ENCODE data around the gene NANOS1. TPM values are rescaled to one million over a fixed set of nuclear protein-coding genes. Genes with fewer than 3 reads are reported as not detected.
A peak's percentile ranks its signal among the peaks of the same experiment; 100 is the strongest.
"Not testable (repeated sequence)": the region's sequence is repeated elsewhere in the genome, so short reads cannot be mapped to it uniquely, and the experiment has no call there.

Gene NANOS1
- total RNA-seq, 1 donor from 2014 or later, result 5.3 TPM

DNA sequence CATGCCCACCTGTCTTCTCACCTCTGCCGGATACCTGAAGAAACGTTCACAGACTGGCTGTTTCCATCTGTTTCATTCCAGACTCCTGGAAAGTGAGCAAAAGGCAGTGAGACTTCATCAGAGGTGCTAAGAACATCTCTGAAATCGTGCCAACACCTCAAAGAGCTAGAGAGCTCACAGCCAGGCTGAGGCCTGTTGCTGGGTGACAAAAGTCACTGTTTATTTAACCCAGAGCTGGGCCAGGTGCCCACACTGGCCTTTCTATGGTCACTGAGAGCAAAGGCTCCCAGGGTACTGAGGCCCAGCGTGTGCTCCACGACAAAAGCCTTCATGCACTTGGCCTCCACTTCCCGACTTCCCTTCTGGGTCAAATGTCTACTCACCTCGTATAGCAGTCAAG, 3.7 kb upstream of the NANOS1 start:
- no peaks in the 10 kb centered on the region for H3K36me3 ChIP-seq
- peak overlapping the region in 1 of 2 donors; percentile 20 for H3K4me3 ChIP-seq
- no peaks in the 10 kb centered on the region for H3K27me3 ChIP-seq
- no peaks in the 10 kb centered on the region for H3K9me3 ChIP-seq
- no peak for DNase-seq (ENCODE audit: low spot score in 2 of 2)
- intact Hi-C loops (cut with DNase I), result loop anchor here (2.0 to 10.0 kb wide), 4 partner anchors 19 to 1581 kb away; partner anchors contain the start of gene MCMBP
- peak overlapping the region; percentile 80 to 92 for H3K27ac ChIP-seq
- no peak for TF ChIP-seq CTCF (IDR thresholded peaks at IDR 0.05)
- peaks cover 23 to 35% of the 10 kb centered on the region in 2 donors for H3K4me1 ChIP-seq

- TF ChIP-seq CTCF (IDR thresholded peaks at IDR 0.05), result no peak
- peak overlapping the region; percentile 80 to 92 for H3K27ac ChIP-seq
These were observed 3.0 kb upstream of the NANOS1 start for GRCh38 chr10:119026301-119027110.

DNA sequence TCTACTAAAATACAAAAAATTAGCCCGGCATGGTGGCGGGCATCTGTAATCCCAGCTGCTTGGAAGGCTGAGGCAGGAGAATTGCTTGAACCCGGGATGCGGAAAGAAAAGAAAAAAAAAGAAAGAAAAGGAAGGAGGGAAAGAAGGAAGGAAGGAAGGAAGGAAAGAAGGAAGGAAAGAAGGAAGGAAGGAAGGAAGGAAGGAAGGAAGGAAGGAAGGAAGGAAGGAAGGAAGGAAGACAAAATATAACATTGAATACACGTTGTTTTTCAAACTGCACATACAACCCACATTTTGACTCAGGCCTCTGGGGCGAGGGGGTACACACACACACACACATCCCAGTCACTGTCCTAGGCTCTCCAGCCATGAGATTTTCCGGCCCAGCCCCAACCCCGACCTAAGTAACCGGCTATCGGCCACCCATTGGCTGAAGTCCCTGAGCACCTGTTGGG, 1.0 kb upstream of the NANOS1 start:
- peak overlapping the region; percentile 80 to 92 for H3K27ac ChIP-seq
- H3K9me3 ChIP-seq; H3K27me3 ChIP-seq; DNase-seq (ENCODE audit: low spot score in 2 of 2); H3K36me3 ChIP-seq: not testable (repeated sequence)
- peaks cover 23 to 34% of the 10 kb centered on the region in 2 donors for H3K4me1 ChIP-seq
- intact Hi-C loops (cut with DNase I), result loop anchor here (2.0 to 10.0 kb wide), 5 partner anchors 52 to 1584 kb away; partner anchors contain the start of genes CACUL1, EIF3A and MCMBP
- peak overlapping the region; percentile 73 to 88 for H3K4me3 ChIP-seq

More at GRCh38 chr10:119026301-119027110, 3.0 kb upstream of the NANOS1 start:
- intact Hi-C loops (cut with DNase I), result loop anchor here (2.0 to 10.0 kb wide), 4 partner anchors 20 to 1582 kb away; partner anchors contain the start of gene MCMBP
- Histone ChIP-seq H3K4me3 (peak overlapping the region in 1 of 2 donors; percentile 20), H3K4me1 (peaks cover 23 to 40% of the 10 kb centered on the region in 2 donors), H3K36me3 (no peaks in the 10 kb centered on the region), H3K9me3 (no peaks in the 10 kb centered on the region), H3K27me3 (no peaks in the 10 kb centered on the region)
- no peak for DNase-seq (ENCODE audit: low spot score in 2 of 2)

- TF ChIP-seq CTCF (IDR thresholded peaks at IDR 0.05), result peak in 2 of 3 experiments; percentile 27 to 30
- Histone ChIP-seq H3K27me3 (no peaks in the 10 kb centered on the region), H3K36me3 (peaks cover under 1 to 9% of the 10 kb centered on the region in 2 donors), H3K4me1 (peaks cover 20 to 30% of the 10 kb centered on the region in 2 donors), H3K4me3 (peak overlapping the region; percentile 73 to 88), H3K27ac (peak overlapping the region; percentile 80 to 85), H3K9me3 (no peaks in the 10 kb centered on the region)
- intact Hi-C loops (cut with DNase I), result loop anchor here (2.0 to 10.0 kb wide), 5 partner anchors 52 to 1584 kb away; partner anchors contain the start of genes CACUL1, EIF3A and MCMBP
- DNase-seq (ENCODE audit: low spot score in 2 of 2), result peak in 1 of 2 donors; percentile 94
These were observed 458 bp upstream of the NANOS1 start for GRCh38 chr10:119028900-119029612.

GRCh38 chr10:119030421-119031250, 1.1 kb downstream of the NANOS1 start:
- Histone ChIP-seq H3K36me3 (peaks cover 8 to 18% of the 10 kb centered on the region in 2 donors), H3K27me3 (no peaks in the 10 kb centered on the region), H3K27ac (peak overlapping the region in 1 of 2 donors; percentile 31), H3K9me3 (no peaks in the 10 kb centered on the region), H3K4me1 (peaks cover 10 to 19% of the 10 kb centered on the region in 2 donors), H3K4me3 (peak overlapping the region; percentile 73 to 88)
- DNase-seq (ENCODE audit: low spot score in 2 of 2), result no peak
- intact Hi-C loops (cut with DNase I), result no loop called here
- TF ChIP-seq CTCF (IDR thresholded peaks at IDR 0.05), result no peak

Measured in ascending aorta (tissue), 2 donors.